Neural cell (in vitro differentiated cells): ENCODE data around the gene AIP. TPM values are rescaled to one million over a fixed set of nuclear protein-coding genes. Genes with fewer than 3 reads are reported as not detected.

Source experiments
- H2AFZ ChIP-seq: fragments of 200-600, 300-800 bp; sonication (generic), shearing (Covaris generic); 2 replicates; pipeline ENCODE4 v1.6.0; 2014; ENCODE audit warnings: low read depth, mild to moderate bottlenecking, antibody characterized with exemption, low read length, moderate library complexity
- H3F3A ChIP-seq: fragments of 200-600 bp; shearing (Covaris generic); 2 replicates; pipeline ENCODE4 v1.6.1; 2016; ENCODE audit warnings: mild to moderate bottlenecking, moderate library complexity, mixed read lengths, antibody characterized with exemption, low read length; ENCODE audit not compliant: insufficient read depth, poor library complexity, severe bottlenecking
- H3K27ac ChIP-seq: fragments of 200-600, 300-800 bp; sonication (generic), shearing (Covaris generic); 2 replicates; pipeline ENCODE4 v1.5.1; 2014; ENCODE audit warnings: mild to moderate bottlenecking, low read length, moderate library complexity
- H3K27me3 ChIP-seq: fragments of 300-800, 200-600 bp; sonication (generic), shearing (Covaris generic); 2 replicates; pipeline ENCODE4 v1.6.0; 2014; ENCODE audit warnings: mild to moderate bottlenecking, low read depth, low read length, moderate library complexity; ENCODE audit not compliant: insufficient read depth
- H3K36me3 ChIP-seq: fragments of 300-800, 200-600 bp; sonication (generic), shearing (Covaris generic); 2 replicates; pipeline ENCODE4 v1.5.1; 2014; ENCODE audit warnings: mild to moderate bottlenecking, antibody characterized with exemption, low read length, moderate library complexity; ENCODE audit not compliant: insufficient read depth
- H3K4me2 ChIP-seq: fragments of 300-800, 200-600 bp; sonication (generic), shearing (Covaris generic); 2 replicates; pipeline ENCODE4 v1.6.0; 2014; ENCODE audit warnings: mild to moderate bottlenecking, low read length
- H3K4me3 ChIP-seq: fragments of 300-800, 200-600 bp; sonication (generic), shearing (Covaris generic); 2 replicates; pipeline ENCODE4 v1.5.1; 2014; ENCODE audit warnings: mild to moderate bottlenecking, low read length, moderate library complexity
- H3K79me2 ChIP-seq: fragments of 200-600 bp; shearing (Covaris generic); replicated peaks from 2 replicates; pipeline ENCODE4 v1.6.0; 2014; ENCODE audit warnings: mild to moderate bottlenecking, low read length, moderate library complexity; ENCODE audit not compliant: insufficient read depth
- H3K9ac ChIP-seq: fragments of 300-800, 200-600 bp; sonication (generic), shearing (Covaris generic); 2 replicates; pipeline ENCODE4 v1.6.1; 2016; ENCODE audit warnings: mild to moderate bottlenecking, low read length, mixed read lengths
- H3K9me2 ChIP-seq: fragments of 200-600 bp; shearing (Covaris generic); 2 replicates; pipeline ENCODE4 v1.6.1; 2016; ENCODE audit warnings: mild to moderate bottlenecking, low read length, mixed read lengths; ENCODE audit not compliant: insufficient read depth
- H3K9me3 ChIP-seq: fragments of 200-600, 300-800 bp; sonication (generic), shearing (Covaris generic); 2 replicates; pipeline ENCODE4 v1.6.1; 2016; ENCODE audit warnings: mild to moderate bottlenecking, mixed run types, low read length, moderate library complexity, mixed read lengths
- H4K20me1 ChIP-seq: fragments of 200-600 bp; shearing (Covaris generic); 2 replicates; pipeline ENCODE4 v1.6.1; 2016; ENCODE audit warnings: mild to moderate bottlenecking, mixed run types; ENCODE audit not compliant: insufficient read depth
- EP300 ChIP-seq: fragments of 450-650 bp; conservative IDR thresholded peaks from 2 replicates; pipeline ENCODE4 v1.6.1; 2014; ENCODE audit warnings: antibody characterized with exemption, mild to moderate bottlenecking, moderate library complexity; ENCODE audit not compliant: poor library complexity, severe bottlenecking
- EZH2 ChIP-seq: fragments of 200-600, 300-800 bp; shearing (Covaris generic), sonication (generic); IDR thresholded peaks from 2 replicates; pipeline ENCODE4 v1.6.1; 2014; ENCODE audit warnings: antibody characterized with exemption, low read length, borderline replicate concordance, mild to moderate bottlenecking; ENCODE audit not compliant: insufficient read depth, poor library complexity, severe bottlenecking
- MXI1 ChIP-seq: fragments of 450-650 bp; conservative IDR thresholded peaks from 2 replicates; pipeline ENCODE4 v1.6.1; 2014; ENCODE audit warnings: antibody characterized with exemption, mild to moderate bottlenecking; ENCODE audit not compliant: poor library complexity, severe bottlenecking
- POLR2AphosphoS5 ChIP-seq: IDR thresholded peaks from 2 replicates; pipeline ENCODE4 v1.6.1; 2012
- RAD21 ChIP-seq: fragments of 450-650 bp; conservative IDR thresholded peaks from 2 replicates; pipeline ENCODE4 v1.6.1; 2014; ENCODE audit warnings: antibody characterized with exemption, mild to moderate bottlenecking, moderate library complexity
- SMC3 ChIP-seq: fragments of 450-650 bp; conservative IDR thresholded peaks from 2 replicates; pipeline ENCODE4 v1.6.1; 2014; ENCODE audit warnings: antibody characterized with exemption, mild to moderate bottlenecking, moderate library complexity; ENCODE audit not compliant: poor library complexity
- TAF1 ChIP-seq: IDR thresholded peaks from 2 replicates; pipeline ENCODE4 v1.6.1; 2012; ENCODE audit warnings: low read depth
- polyA plus RNA-seq: library from polyadenylated mRNA; depleted of rRNA; stranded (reverse); fragments of >200 nt; gene quantifications from 2 replicates; pipeline ENCODE4 v1.2.3, GENCODE V29; 2014
- TF ChIP-seq, protein P1 (sequence below): fragments of 450-650 bp; IDR thresholded peaks from 2 replicates; pipeline ENCODE4 v1.5.1; 2014; ENCODE audit warnings: antibody characterized with exemption, mild to moderate bottlenecking, moderate library complexity; ENCODE audit not compliant: poor library complexity, severe bottlenecking
- TF ChIP-seq, protein P2 (sequence below): IDR thresholded peaks from 2 replicates; pipeline ENCODE4 v1.6.1; 2012; ENCODE audit warnings: borderline replicate concordance

The AIP gene
- polyA plus RNA-seq, 1 donor from 2014 or later, result 83.9 TPM

DNA sequence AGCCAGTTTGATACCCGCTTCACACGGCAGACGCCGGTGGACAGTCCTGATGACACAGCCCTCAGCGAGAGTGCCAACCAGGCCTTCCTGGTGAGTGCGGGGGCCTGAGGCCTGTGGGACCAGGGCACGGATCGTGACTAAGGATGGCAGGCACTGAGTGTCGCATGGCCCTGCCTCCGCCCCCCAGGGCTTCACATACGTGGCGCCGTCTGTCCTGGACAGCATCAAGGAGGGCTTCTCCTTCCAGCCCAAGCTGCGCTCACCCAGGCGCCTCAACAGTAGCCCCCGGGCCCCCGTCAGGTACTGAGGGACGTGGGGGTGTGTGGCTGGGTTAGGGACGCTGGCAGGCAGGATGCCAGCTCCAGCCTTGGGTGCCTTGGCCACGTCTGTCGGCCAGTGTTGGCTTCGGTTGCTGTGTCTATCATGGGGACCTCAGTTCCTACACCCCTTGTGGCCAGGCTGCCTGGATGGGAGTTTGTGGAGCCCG is 48.4 kb upstream of the AIP start:
- no peaks in the 10 kb centered on the region for H3K27me3 ChIP-seq
- no peak overlapping the region for H2AFZ ChIP-seq
- H3K4me3 ChIP-seq, result no peak overlapping the region
- no peaks in the 10 kb centered on the region for H3F3A ChIP-seq
- H3K4me2 ChIP-seq, result no peak overlapping the region
- no peaks in the 10 kb centered on the region for H3K36me3 ChIP-seq
- H4K20me1 ChIP-seq, result no peaks in the 10 kb centered on the region
- H3K27ac ChIP-seq, result no peak overlapping the region
- H3K9me3 ChIP-seq, result no peaks in the 10 kb centered on the region
- no peaks in the 10 kb centered on the region for H3K79me2 ChIP-seq
- TF ChIP-seq TAF1, result no peak
- no peak overlapping the region for H3K9ac ChIP-seq
- H3K9me2 ChIP-seq, result no peaks in the 10 kb centered on the region

GRCh38 chr11:67435031-67435726 is 47.6 kb upstream of the AIP start:
- TF ChIP-seq EZH2 (no peak), MXI1 (no peak), TAF1 (no peak), SMC3 (no peak), POLR2AphosphoS5 (no peak), RAD21 (no peak), EP300 (no peak)
- TF ChIP-seq, protein P1, sequence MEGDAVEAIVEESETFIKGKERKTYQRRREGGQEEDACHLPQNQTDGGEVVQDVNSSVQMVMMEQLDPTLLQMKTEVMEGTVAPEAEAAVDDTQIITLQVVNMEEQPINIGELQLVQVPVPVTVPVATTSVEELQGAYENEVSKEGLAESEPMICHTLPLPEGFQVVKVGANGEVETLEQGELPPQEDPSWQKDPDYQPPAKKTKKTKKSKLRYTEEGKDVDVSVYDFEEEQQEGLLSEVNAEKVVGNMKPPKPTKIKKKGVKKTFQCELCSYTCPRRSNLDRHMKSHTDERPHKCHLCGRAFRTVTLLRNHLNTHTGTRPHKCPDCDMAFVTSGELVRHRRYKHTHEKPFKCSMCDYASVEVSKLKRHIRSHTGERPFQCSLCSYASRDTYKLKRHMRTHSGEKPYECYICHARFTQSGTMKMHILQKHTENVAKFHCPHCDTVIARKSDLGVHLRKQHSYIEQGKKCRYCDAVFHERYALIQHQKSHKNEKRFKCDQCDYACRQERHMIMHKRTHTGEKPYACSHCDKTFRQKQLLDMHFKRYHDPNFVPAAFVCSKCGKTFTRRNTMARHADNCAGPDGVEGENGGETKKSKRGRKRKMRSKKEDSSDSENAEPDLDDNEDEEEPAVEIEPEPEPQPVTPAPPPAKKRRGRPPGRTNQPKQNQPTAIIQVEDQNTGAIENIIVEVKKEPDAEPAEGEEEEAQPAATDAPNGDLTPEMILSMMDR, result no peak
- TF ChIP-seq, protein P2, sequence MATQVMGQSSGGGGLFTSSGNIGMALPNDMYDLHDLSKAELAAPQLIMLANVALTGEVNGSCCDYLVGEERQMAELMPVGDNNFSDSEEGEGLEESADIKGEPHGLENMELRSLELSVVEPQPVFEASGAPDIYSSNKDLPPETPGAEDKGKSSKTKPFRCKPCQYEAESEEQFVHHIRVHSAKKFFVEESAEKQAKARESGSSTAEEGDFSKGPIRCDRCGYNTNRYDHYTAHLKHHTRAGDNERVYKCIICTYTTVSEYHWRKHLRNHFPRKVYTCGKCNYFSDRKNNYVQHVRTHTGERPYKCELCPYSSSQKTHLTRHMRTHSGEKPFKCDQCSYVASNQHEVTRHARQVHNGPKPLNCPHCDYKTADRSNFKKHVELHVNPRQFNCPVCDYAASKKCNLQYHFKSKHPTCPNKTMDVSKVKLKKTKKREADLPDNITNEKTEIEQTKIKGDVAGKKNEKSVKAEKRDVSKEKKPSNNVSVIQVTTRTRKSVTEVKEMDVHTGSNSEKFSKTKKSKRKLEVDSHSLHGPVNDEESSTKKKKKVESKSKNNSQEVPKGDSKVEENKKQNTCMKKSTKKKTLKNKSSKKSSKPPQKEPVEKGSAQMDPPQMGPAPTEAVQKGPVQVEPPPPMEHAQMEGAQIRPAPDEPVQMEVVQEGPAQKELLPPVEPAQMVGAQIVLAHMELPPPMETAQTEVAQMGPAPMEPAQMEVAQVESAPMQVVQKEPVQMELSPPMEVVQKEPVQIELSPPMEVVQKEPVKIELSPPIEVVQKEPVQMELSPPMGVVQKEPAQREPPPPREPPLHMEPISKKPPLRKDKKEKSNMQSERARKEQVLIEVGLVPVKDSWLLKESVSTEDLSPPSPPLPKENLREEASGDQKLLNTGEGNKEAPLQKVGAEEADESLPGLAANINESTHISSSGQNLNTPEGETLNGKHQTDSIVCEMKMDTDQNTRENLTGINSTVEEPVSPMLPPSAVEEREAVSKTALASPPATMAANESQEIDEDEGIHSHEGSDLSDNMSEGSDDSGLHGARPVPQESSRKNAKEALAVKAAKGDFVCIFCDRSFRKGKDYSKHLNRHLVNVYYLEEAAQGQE, result no peak
- Histone ChIP-seq H3K9ac (no peak overlapping the region), H3K9me3 (no peaks in the 10 kb centered on the region), H3K79me2 (no peaks in the 10 kb centered on the region), H2AFZ (no peak overlapping the region), H3K4me2 (no peak overlapping the region), H3K4me3 (no peak overlapping the region), H4K20me1 (no peaks in the 10 kb centered on the region), H3K27me3 (no peaks in the 10 kb centered on the region), H3K27ac (no peak overlapping the region), H3K36me3 (no peaks in the 10 kb centered on the region), H3K9me2 (no peaks in the 10 kb centered on the region), H3F3A (no peaks in the 10 kb centered on the region)
